Cardiac muscle cell (in vitro differentiated cells and primary cell): ENCODE measurements around the gene FERD3L. TPM values are rescaled to one million over a fixed set of nuclear protein-coding genes. Genes with fewer than 3 reads are reported as not detected.

Experiments
- DNase-seq, 2 donors: peaks; one replicate each; pipeline versions ENCODE4 v3.0.0 to v3.0.0-alpha.2; 2010 to 2017; ENCODE audit warnings: low read depth in 1 of 2, low spot score in 1 of 2
- H3K27ac ChIP-seq: fragments of 200-600 bp; sonication (generic); 2 replicates; pipeline ENCODE4 v1.5.1; 2016
- H3K27me3 ChIP-seq: fragments of 200-600 bp; sonication (generic); 2 replicates; pipeline ENCODE4 v1.6.0; 2016; ENCODE audit warnings: control low read depth
- H3K36me3 ChIP-seq: fragments of 200-600 bp; sonication (generic); 2 replicates; pipeline ENCODE4 v1.5.1; 2016; ENCODE audit warnings: control low read depth
- H3K4me1 ChIP-seq: fragments of 200-600 bp; sonication (generic); 2 replicates; pipeline ENCODE4 v1.8.1; 2017; ENCODE audit warnings: low read depth, mild to moderate bottlenecking, mixed run types
- H3K4me3 ChIP-seq: fragments of 200-600 bp; sonication (generic); 2 replicates; pipeline ENCODE4 v1.5.1; 2016; ENCODE audit warnings: mild to moderate bottlenecking
- H3K9me3 ChIP-seq: fragments of 200-600 bp; sonication (generic); 2 replicates; pipeline ENCODE4 v1.5.1; 2017; ENCODE audit warnings: low read depth, mild to moderate bottlenecking, control low read depth
- CTCF ChIP-seq: IDR thresholded peaks from 2 replicates; pipeline ENCODE4 v1.5.1; 2012; ENCODE audit warnings: low read depth, mild to moderate bottlenecking, low read length
- polyA plus RNA-seq: library from polyadenylated mRNA; unstranded; fragments of >200 nt; fragmentation: Nextera tagmentation; extraction: Ambion mirVana; gene quantifications from 2 replicates; pipeline ENCODE4 v1.2.1, GENCODE V29; 2016
- total RNA-seq: library from RNA; depleted of rRNA; stranded (reverse); fragments of >200 nt; gene quantifications from 2 replicates; pipeline ENCODE4 v1.2.3, GENCODE V29; 2016

The FERD3L gene
- total and polyA plus RNA-seq, 2 experiments from 2014 or later = not detected

DNA sequence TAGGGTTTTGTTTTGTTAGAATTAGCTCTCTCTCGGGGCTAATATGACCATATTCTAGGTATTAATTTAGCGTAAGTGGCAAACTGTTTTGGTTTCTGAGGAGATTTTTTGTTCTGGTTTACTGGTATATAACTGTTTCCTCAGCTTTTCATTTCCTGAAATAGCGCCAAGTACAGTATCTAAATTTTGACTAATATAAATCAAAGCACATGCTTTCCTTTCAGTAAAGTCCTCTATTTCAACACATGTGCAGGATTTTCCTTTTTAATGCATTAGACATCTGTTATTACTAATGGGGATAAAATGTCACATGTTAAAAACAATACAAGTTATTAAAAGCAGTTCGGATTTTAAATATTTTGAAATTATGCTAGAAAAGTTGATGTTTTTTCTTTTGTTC lies 11.3 kb downstream of the FERD3L start:
- no peaks in the 10 kb centered on the region for H3K4me1 ChIP-seq
- no peaks in the 10 kb centered on the region for H3K36me3 ChIP-seq
- TF ChIP-seq CTCF = no peak

GRCh38 chr7:19133390-19133789 lies 11.8 kb downstream of the FERD3L start:
- no peaks in the 10 kb centered on the region for H3K36me3 ChIP-seq
- DNase-seq = no peak
- H3K9me3 ChIP-seq = no peaks in the 10 kb centered on the region
- no peak overlapping the region for H3K4me3 ChIP-seq
- H3K27me3 ChIP-seq = no peaks in the 10 kb centered on the region
- TF ChIP-seq CTCF = no peak
- H3K27ac ChIP-seq = no peak overlapping the region
- H3K4me1 ChIP-seq = no peaks in the 10 kb centered on the region

More for the DNA sequence above, 11.3 kb downstream of the FERD3L start:
- H3K4me3 ChIP-seq = no peak overlapping the region
- H3K27ac ChIP-seq = no peak overlapping the region
- no peaks in the 10 kb centered on the region for H3K27me3 ChIP-seq
- no peak for DNase-seq
- no peaks in the 10 kb centered on the region for H3K9me3 ChIP-seq

- H3K4me3 ChIP-seq = no peak overlapping the region
- no peaks in the 10 kb centered on the region for H3K9me3 ChIP-seq
- H3K27ac ChIP-seq = no peak overlapping the region
- TF ChIP-seq CTCF = no peak
- H3K4me1 ChIP-seq = no peaks in the 10 kb centered on the region
- no peaks in the 10 kb centered on the region for H3K36me3 ChIP-seq
- H3K27me3 ChIP-seq = no peaks in the 10 kb centered on the region
- DNase-seq = no peak
Observed at GRCh38 chr7:19128856-19129255, 16.4 kb downstream of the FERD3L start.

DNA sequence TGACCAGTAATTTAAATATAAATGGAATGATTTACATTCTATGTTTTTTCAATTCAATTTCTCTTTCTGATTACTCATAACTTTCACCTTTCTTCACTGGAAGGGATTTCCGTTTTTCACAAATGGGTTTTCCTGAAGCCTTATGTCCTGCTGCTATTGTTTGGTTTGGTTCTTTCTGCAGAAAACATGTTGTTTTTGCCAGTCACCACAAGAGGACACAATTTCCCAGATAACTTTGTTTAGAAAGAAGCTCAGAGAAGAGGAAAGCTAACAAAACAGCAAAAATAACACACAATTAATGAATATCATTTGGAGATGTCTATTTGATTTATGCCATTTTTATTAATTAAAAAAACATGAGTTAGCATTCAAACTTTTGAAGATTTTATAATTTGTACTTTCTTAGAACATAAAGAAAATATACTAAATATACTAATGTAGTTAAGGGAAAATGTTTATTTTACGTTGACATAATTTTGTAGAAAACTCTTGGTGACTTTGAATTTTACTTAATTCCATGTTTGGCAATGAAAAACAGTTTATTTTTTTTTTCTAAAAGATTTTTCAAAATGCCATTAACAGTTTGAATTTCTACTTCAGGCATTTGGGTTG lies 23.1 kb downstream of the FERD3L start:
- peaks cover 38% of the 10 kb centered on the region for H3K27me3 ChIP-seq

DNA sequence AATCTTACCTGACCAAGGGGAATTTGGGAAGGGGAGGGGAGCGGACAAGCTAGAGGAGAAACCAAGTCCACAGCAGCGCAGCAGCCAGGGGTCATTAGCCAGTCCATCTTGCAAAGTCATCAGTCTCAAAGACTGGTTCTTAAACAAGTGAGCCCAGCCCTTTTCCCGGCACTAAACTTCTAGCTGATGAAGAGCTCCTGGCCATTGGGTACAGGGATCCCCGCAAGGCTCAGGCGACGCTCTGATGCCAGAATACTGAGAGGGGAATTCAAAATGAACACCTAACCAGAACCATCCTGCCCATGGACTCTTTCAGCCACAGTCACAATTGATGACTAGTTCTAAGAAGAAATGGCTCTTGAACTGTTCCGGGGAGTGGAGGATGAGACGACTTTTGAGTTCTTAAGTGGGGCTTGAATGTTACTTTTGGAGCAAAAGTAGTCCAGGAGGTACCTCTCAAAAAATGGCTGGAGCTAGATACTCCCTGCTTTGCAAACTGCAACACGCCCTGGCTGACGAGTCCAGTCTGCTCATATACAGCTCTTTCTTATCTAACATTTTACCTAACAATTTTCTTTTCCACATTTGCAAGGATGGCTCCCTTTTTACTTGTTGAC lies 25.2 kb downstream of the FERD3L start:
- TF ChIP-seq CTCF = no peak
- Histone ChIP-seq H3K9me3 (no peaks in the 10 kb centered on the region), H3K36me3 (no peaks in the 10 kb centered on the region), H3K27ac (no peak overlapping the region), H3K4me3 (no peak overlapping the region), H3K27me3 (peaks cover 38% of the 10 kb centered on the region), H3K4me1 (peaks cover 12% of the 10 kb centered on the region)
- no peak for DNase-seq

More for the DNA sequence above, 23.1 kb downstream of the FERD3L start:
- no peaks in the 10 kb centered on the region for H3K36me3 ChIP-seq
- H3K4me1 ChIP-seq = peaks cover 7% of the 10 kb centered on the region
- H3K9me3 ChIP-seq = no peaks in the 10 kb centered on the region
- no peak overlapping the region for H3K27ac ChIP-seq
- peak; percentile 35 to 77 for DNase-seq
- TF ChIP-seq CTCF = peak; percentile 92
- H3K4me3 ChIP-seq = no peak overlapping the region
